Left lobe of liver (tissue), 2 donors: Measurements from ENCODE around the gene VSIR. TPM values are rescaled to one million over a fixed set of nuclear protein-coding genes. Genes with fewer than 3 reads are reported as not detected.
A peak's percentile ranks its signal among the peaks of the same experiment; 100 is the strongest.

Experiments used
- ATAC-seq: fragments of 200-7000 bp; cut with Tn5 transposase; one replicate; pipeline ENCODE4 v1.9.1; 2020; ENCODE audit warnings: mild to moderate bottlenecking, moderate library complexity
- DNase-seq: peaks from one replicate; pipeline ENCODE4 v3.0.0-alpha.2; 2020; ENCODE audit warnings: low spot score
- total RNA-seq: library from RNA; stranded (reverse); gene quantifications from one replicate; pipeline ENCODE4 v1.2.1, GENCODE V29; 2021
- donor health status: DM: no; HTN: no; CAD: no; lungs with moderate emphysema.
- donor health status: DM: no; HTN: yes; CAD: no.

Gene VSIR
- 7.0 TPM for total RNA-seq

DNA sequence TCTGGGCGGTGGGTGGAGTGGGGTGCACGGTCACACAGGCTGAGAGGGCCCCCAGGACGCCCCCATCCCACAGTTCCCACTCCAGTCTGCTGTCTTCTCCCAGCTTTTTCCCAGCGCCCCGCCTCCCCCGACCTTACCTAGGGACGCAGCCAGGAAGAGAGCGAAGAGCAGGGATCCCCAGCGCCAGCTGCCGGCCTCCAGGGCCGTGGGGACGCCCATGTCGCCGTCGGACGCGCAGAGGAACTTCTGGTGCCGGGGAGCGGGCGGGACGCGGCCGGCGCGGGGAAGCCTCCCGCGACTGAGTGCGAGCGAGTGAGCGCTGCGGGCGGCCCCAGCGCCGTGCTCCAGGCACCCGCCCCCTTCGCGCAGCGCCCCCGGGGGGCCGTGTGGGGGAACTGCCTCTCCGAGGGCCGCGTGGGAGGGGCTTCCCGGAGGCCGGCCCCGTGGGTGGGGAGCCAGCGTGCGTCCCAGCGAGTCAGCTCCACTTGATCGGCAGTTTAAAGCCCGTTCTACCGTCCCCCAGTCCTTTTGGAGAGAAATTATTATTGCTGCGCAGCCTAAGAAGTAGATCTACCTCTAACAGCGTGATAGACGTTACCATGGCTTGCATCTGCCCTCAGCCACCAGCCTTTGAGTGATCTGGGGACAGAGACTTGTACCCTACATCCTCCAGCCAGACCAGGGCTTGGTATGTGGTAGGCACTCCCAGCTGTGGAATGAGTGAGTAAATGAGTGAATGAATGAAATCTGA lies at the start of gene VSIR:
Gene VSIR, minus strand, starts transcription at position 300 of the 751 bp plus-strand sequence. Its CDS starts 81 bp downstream, at position 219.
- ATAC-seq (peak; percentile 87), DNase-seq (peak; percentile 80)

DNA sequence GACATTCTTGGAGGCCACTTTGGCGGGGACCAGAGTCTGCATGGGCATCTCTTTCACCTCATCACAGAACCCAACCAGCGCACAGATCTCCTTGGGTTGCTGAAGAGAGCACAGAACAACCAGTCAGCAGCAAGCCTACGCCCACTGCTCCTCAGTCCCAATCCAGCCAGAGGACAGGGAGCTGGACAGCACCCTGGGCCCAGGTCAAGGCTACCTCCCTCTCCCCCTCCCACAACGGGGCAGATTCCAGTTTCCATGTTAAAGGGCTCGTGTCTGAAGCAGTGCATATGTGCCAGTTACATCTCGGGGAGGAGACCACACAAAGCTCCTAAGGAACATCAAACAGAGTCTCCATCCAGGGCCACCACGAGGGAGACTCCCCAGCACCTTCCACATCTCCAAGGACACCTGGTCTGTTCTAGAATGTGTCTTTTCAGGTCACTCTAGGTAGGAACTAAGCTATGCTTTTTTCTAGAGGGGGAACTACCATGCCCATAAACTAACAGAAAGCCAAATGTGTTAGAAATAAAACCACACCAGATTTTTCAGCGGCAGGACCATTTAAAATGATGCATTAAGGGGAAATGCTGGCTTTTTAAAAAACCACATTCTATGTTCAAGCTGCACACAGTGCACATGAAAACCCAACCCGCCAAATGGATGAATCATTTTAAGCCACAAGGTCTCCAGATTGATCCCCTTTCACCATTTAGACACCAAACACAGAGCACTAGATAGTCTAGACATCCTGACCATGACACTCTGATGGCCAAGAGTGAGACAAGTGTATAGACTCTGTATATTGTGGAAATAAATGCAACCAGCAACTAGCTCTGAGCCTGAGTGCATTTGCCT lies 48.8 kb upstream of the VSIR start:
- DNase-seq: no peak

GRCh38 chr10:71820966-71821365 lies 47.6 kb upstream of the VSIR start:
- DNase-seq: no peak
- no peak for ATAC-seq

More for the DNA sequence above, 48.8 kb upstream of the VSIR start:
- ATAC-seq: no peak

DNA sequence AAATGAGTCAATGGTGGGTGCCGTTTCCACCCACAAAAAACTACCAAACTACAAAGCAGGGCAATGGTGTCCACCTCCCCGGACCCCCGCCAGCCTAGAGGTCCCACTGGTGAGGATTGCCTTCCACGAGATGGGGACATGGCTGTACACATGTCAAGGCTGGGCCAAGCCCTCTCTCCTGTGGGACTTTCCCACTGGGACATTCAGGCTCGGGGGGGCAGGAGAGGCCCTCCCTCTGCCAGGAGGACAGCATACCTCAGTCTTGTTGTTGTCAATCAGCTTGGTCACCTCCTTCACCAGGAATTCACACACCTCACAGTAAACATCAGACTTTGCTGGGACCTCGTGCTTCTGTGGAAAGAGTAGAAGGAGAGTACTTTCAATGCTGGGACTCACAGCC lies 46.7 kb upstream of the VSIR start:
- DNase-seq (no peak), ATAC-seq (no peak)

GRCh38 chr10:71819441-71819861 lies 46.1 kb upstream of the VSIR start:
- no peak for ATAC-seq
- DNase-seq: no peak

GRCh38 chr10:71818674-71819260 lies 45.4 kb upstream of the VSIR start:
- no peak for DNase-seq

GRCh38 chr10:71817831-71818655 lies 44.7 kb upstream of the VSIR start:
- DNase-seq: peak; percentile 69
- peak; percentile 67 for ATAC-seq

More at GRCh38 chr10:71818674-71819260, 45.4 kb upstream of the VSIR start:
- ATAC-seq: no peak

DNA sequence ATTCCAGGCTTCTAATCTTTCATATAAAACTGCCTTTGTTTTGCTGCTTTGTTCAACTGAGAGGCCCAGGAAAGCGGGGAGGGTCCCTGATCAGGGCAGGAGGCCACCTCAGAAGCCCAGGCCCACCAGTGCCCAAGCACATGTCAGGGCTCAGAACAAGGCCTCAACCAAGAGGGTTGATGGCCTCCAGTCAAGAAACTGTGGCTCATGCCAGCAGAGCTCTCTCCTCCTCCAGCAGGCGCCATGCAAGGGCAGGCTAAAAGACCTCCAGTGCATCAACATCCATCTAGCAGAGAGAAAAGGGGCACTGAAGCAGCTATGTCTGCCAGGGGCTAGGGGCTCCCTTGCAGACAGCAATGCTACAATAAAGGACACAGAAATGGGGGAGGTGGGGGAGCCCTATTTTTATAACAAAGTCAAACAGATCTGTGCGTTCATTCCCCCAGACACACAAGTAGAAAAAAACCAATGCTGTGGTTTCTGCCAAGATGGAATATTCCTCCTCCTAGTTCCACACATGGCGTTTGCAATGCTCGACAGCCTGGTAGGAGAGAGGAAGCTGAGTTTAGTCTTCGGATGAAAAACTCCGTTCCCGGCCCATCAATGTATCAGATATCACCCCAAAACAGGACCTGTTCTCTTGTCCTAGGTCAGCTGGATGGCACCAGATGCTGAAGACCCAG lies 43.8 kb upstream of the VSIR start:
- no peak for DNase-seq

GRCh38 chr10:71816421-71816851 lies 43.1 kb upstream of the VSIR start:
- ATAC-seq: no peak
- no peak for DNase-seq

More for the DNA sequence above, 43.8 kb upstream of the VSIR start:
- no peak for ATAC-seq

- ATAC-seq (no peak), DNase-seq (no peak)
Measured at GRCh38 chr10:71815515-71816130, 42.3 kb upstream of the VSIR start.

DNA sequence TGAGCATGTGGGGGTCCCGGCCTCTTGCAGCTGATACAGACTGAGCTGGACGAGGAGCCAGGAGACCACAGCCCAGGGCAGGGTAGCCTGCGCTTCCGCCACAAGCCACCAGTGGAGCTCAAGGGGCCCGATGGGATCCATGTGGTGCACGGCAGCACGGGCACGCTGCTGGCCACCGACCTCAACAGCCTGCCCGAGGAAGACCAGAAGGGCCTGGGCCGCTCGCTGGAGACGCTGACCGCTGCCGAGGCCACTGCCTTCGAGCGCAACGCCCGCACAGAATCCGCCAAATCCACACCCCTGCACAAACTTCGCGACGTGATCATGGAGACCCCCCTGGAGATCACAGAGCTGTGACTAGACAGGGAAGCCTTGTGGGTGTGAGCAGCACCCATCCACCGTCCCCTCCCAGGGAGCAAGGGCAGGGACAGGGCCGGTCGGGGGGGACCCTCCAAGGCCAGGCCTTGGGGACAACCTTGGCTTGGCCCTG lies 41.6 kb upstream of the VSIR start:
- ATAC-seq: no peak
- DNase-seq: no peak

DNA sequence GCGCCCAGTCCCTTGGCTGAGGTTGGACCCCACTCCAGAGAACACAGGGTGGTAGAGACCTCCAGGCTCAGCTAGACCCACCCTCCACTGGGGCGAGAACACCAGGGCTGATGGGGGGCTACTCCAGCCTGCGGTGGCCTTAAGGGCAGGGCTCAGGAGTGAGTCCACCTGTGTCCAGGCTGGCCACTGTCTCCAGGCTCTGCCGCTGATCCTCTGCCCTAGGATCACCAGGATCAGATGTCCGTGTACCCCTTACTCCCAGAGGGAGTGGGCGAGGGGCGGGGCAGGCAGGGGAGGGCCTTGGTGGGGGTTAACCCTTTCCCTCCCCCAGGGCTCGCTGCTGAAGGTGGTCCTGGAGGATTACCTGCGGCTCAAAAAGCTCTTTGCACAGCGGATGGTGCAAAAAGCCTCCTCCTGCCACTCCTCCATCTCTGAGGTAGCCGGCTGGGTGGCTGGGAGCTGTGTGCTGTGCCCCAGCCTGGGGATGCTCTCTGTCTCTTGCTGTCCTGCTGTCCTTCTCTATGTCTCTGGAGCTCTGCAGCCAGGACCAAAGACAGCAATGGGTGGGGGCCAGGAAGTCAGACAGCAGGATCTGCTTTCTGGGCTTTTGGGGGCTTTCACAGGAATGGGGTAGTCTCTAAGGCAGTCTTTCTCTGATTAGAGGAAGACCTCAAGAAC lies 39.7 kb upstream of the VSIR start:
- DNase-seq: no peak
- peak; percentile 38 for ATAC-seq

- DNase-seq (peak; percentile 75), ATAC-seq (peak; percentile 83)
Measured at GRCh38 chr10:71812016-71812912, 38.9 kb upstream of the VSIR start.

DNA sequence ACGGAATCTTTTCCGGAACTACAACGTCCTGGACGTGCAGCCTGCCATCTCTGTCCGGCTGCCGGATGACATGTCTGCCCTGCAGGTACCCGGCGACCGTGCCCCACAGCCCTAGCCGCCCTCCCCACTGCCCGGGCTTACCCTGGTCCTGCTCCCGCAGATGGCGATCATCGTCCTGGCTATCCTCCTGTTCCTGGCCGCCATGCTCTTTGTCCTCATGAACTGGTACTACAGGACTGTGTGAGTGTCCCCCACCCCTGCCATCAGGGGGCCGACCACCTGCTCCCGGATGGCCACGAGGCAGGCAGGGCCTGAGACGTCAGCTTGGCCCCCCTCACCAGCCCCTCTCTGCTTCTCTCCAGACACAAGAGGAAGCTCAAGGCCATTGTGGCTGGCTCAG lies 38.0 kb upstream of the VSIR start:
- DNase-seq (no peak), ATAC-seq (no peak)

GRCh38 chr10:71810048-71810750 lies 36.9 kb upstream of the VSIR start:
- ATAC-seq: no peak
- no peak for DNase-seq

DNA sequence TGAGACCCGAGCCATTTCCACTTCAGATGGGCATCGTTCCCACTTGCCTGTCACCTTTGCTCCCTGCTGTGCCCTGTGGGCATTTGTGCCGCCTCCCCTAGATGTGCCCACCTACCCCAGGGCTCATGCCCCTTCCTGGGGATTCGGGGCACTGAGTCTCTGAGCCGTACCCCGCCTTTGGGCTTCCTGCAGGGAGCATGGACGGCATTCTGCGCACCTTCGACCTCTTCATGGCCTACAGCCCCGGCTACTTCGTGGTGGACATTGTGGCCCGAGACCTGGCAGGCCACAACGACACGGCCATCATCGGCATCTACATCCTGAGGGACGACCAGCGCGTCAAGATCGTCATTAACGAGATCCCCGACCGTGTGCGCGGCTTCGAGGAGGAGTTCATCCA lies 36.3 kb upstream of the VSIR start:
- no peak for DNase-seq
- ATAC-seq: no peak
